Measurements from ENCODE around the gene ACAP1. TPM values are rescaled to one million over a fixed set of nuclear protein-coding genes. Genes with fewer than 3 reads are reported as not detected.

Gene ACAP1
- polyA plus RNA-seq, 1 donor (not counting 4 experiments of a cell fraction or from before 2014, with no cell fraction given), result 1.7 TPM

- H3K9me3 ChIP-seq (ENCODE audit: control insufficient read depth, low read depth, low read length), result no peaks in the 10 kb centered on the region
- no peak overlapping the region for H3K4me3 ChIP-seq (ENCODE audit: control insufficient read depth in 2 of 3, extremely low read depth in 1 of 3, insufficient read depth in 2 of 3, low read depth in 1 of 3, low read length in 3 of 3)
- H3K79me2 ChIP-seq (ENCODE audit: control insufficient read depth, insufficient read depth, low read length), result peaks cover 12% of the 10 kb centered on the region
- peaks cover 11% of the 10 kb centered on the region for H3K4me1 ChIP-seq (ENCODE audit: control insufficient read depth, extremely low read depth, insufficient read depth, low read length)
- FAIRE-seq, result no peak
- no peak for DNase-seq (ENCODE audit: low read depth, low spot score)
- dilution Hi-C loops (cut with MboI; ENCODE audit: extremely low pct_ligation_motif_present, low sequenced_read_pairs), result no loop called here
- H3K9ac ChIP-seq (ENCODE audit: control insufficient read depth, extremely low read depth, insufficient read depth, low read length), result no peak overlapping the region
- H3K4me2 ChIP-seq (ENCODE audit: control insufficient read depth, extremely low read depth, insufficient read depth, low read depth, low read length), result no peak overlapping the region
- TF ChIP-seq EZH2 (IDR thresholded peaks at IDR 0.05; ENCODE audit: low read length) (no peak), CTCF (optimal IDR thresholded peaks at IDR 0.05 in 1 of 3, IDR thresholded peaks at IDR 0.05 in 1 of 3, conservative IDR thresholded peaks at IDR 0.05 in 1 of 3; ENCODE audit: extremely low read depth in 1 of 3, insufficient read depth in 2 of 3, low read length in 3 of 3) (no peak)
- no peaks in the 10 kb centered on the region for H3K36me3 ChIP-seq (ENCODE audit: control insufficient read depth in 2 of 2, extremely low read depth in 1 of 2, insufficient read depth in 2 of 2, low read length in 2 of 2)
- peaks cover 11% of the 10 kb centered on the region for H3K27me3 ChIP-seq (ENCODE audit: control insufficient read depth, extremely low read depth, insufficient read depth, low read length)
- no peaks in the 10 kb centered on the region for H4K20me1 ChIP-seq (ENCODE audit: control insufficient read depth, extremely low read depth, insufficient read depth, low read length)
- no peak overlapping the region for H2AFZ ChIP-seq (ENCODE audit: control insufficient read depth, low read length)
- H3K9me1 ChIP-seq (ENCODE audit: control insufficient read depth, extremely low read depth, insufficient read depth, low read length), result no peaks in the 10 kb centered on the region
- H3K27ac ChIP-seq (ENCODE audit: control insufficient read depth, insufficient read depth, low read length), result no peak overlapping the region
Measured at GRCh38 chr17:7347630-7348477, 11.5 kb downstream of the ACAP1 start.

DNA sequence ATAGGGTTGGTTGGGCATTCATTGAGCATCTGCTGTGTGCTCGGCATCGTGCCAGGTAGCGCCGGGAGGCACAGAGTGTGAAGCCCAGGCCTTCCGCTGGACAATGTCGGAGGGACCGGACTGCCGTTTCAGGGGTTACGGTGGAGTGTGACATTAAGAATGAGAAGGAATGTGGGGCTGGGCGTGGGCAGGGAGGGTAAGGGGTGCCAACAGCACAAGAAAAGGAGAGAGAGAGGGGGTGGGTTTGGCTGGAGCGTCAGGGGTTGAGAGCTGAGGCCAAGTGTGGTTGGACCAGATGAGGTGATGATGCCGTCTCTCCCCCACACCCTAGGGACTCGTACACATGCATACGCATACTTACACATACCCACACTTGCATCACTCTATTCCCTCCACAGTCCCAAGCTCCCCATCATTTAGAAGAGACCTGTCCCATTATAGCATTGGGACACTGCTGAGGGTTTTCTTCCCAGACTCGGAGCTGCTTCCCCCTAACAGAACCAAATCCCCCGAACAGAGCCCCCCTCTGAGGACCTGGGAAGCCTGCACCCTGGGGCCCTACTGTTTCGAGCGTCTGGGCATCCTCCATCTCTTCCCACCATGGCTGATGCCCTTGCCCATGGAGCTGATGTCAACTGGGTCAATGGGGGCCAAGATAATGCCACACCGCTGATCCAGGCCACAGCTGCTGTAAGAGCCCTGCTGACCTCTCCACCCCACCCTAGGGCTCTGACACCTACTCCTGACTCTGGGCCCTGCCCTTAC lies 12.3 kb downstream of the ACAP1 start:
- TF ChIP-seq CTCF (optimal IDR thresholded peaks at IDR 0.05 in 1 of 3, IDR thresholded peaks at IDR 0.05 in 1 of 3, conservative IDR thresholded peaks at IDR 0.05 in 1 of 3; ENCODE audit: extremely low read depth in 1 of 3, insufficient read depth in 2 of 3, low read length in 3 of 3), result no peak
- no peak for TF ChIP-seq EZH2 (IDR thresholded peaks at IDR 0.05; ENCODE audit: low read length)
- DNase-seq (ENCODE audit: low read depth, low spot score), result no peak
- Histone ChIP-seq H3K9me3 (ENCODE audit: control insufficient read depth, low read depth, low read length) (no peaks in the 10 kb centered on the region), H3K9me1 (ENCODE audit: control insufficient read depth, extremely low read depth, insufficient read depth, low read length) (no peaks in the 10 kb centered on the region), H3K79me2 (ENCODE audit: control insufficient read depth, insufficient read depth, low read length) (peaks cover 20% of the 10 kb centered on the region), H3K9ac (ENCODE audit: control insufficient read depth, extremely low read depth, insufficient read depth, low read length) (no peak overlapping the region), H3K27me3 (ENCODE audit: control insufficient read depth, extremely low read depth, insufficient read depth, low read length) (peaks cover 5% of the 10 kb centered on the region), H3K36me3 (ENCODE audit: control insufficient read depth in 2 of 2, extremely low read depth in 1 of 2, insufficient read depth in 2 of 2, low read length in 2 of 2) (no peaks in the 10 kb centered on the region), H3K27ac (ENCODE audit: control insufficient read depth, insufficient read depth, low read length) (no peak overlapping the region), H2AFZ (ENCODE audit: control insufficient read depth, low read length) (no peak overlapping the region), H3K4me3 (ENCODE audit: control insufficient read depth in 2 of 3, extremely low read depth in 1 of 3, insufficient read depth in 2 of 3, low read depth in 1 of 3, low read length in 3 of 3) (no peak overlapping the region), H3K4me2 (ENCODE audit: control insufficient read depth, extremely low read depth, insufficient read depth, low read depth, low read length) (no peak overlapping the region), H3K4me1 (ENCODE audit: control insufficient read depth, extremely low read depth, insufficient read depth, low read length) (peaks cover 19% of the 10 kb centered on the region), H4K20me1 (ENCODE audit: control insufficient read depth, extremely low read depth, insufficient read depth, low read length) (no peaks in the 10 kb centered on the region)
- no peak for FAIRE-seq
- dilution Hi-C loops (cut with MboI; ENCODE audit: extremely low pct_ligation_motif_present, low sequenced_read_pairs), result no loop called here
